Heart right ventricle (tissue), 16 donors: ENCODE data around the gene AP2B1. TPM values are rescaled to one million over a fixed set of nuclear protein-coding genes. Genes with fewer than 3 reads are reported as not detected.

Experiments used
- ATAC-seq, 8 donors: fragments of 200-7000 bp; cut with Tn5 transposase; one replicate each; pipeline ENCODE4 v1.9.1; 2020; ENCODE audit warnings: mild to moderate bottlenecking in 8 of 8, moderate library complexity in 8 of 8, moderate number of reproducible peaks in 1 of 8
- DNase-seq, 2 donors: peaks; one replicate each; pipeline ENCODE4 v3.0.0-alpha.2; 2020
- H3K27ac ChIP-seq, 10 donors: fragments of 200-600 bp; sonication (generic) in 2 of 10; one replicate each; pipeline versions ENCODE4 v1.5.0 to v1.8.0; 2020 to 2022; ENCODE audit warnings: mild to moderate bottlenecking in 3 of 10
- H3K27me3 ChIP-seq, 7 donors: fragments of 200-600 bp; one replicate each; pipeline ENCODE4 v1.8.0; 2021 to 2022; ENCODE audit warnings: mild to moderate bottlenecking in 2 of 7
- H3K36me3 ChIP-seq, 9 donors: fragments of 200-600 bp; sonication (generic) in 1 of 9; one replicate each; pipeline versions ENCODE4 v1.5.0 to v1.8.0; 2020 to 2022; ENCODE audit warnings: mild to moderate bottlenecking in 2 of 9
- H3K4me1 ChIP-seq, 9 donors: fragments of 200-600 bp; sonication (generic) in 1 of 9; one replicate each; pipeline versions ENCODE4 v1.5.0 to v1.8.0; 2020 to 2022; ENCODE audit warnings: mild to moderate bottlenecking in 4 of 9
- H3K4me3 ChIP-seq, 10 donors: fragments of 200-600 bp; sonication (generic) in 2 of 10; one replicate each; pipeline versions ENCODE4 v1.5.0 to v1.8.0; 2020 to 2022; ENCODE audit warnings: mild to moderate bottlenecking in 7 of 10, moderate library complexity in 2 of 10
- H3K9me3 ChIP-seq, 11 donors: fragments of 200-600 bp in 10 of 11; sonication (generic) in 2 of 11; one replicate each; pipeline versions ENCODE4 v1.5.0 to v1.8.0; 2013 to 2022; ENCODE audit warnings: mild to moderate bottlenecking in 2 of 11, control low read depth in 1 of 11, moderate library complexity in 1 of 11
- CTCF ChIP-seq, 9 donors: fragments of 200-600 bp; sonication (generic) in 2 of 9; IDR thresholded peaks; one replicate each; pipeline versions ENCODE4 v1.5.0 to v1.8.0; 2021 to 2022; ENCODE audit warnings: antibody characterized with exemption in 9 of 9, mild to moderate bottlenecking in 5 of 9, moderate library complexity in 1 of 9
- WGBS, 2 donors: extraction: QIAGEN DNeasy Blood & Tissue Kit; methylation state at CpG; one replicate each; pipeline ENCODE4 v1.1.7; 2013; ENCODE audit warnings: inconsistent platforms in 1 of 2; 5-methylcytosine and 5-hydroxymethylcytosine counted together
- intact Hi-C, 10 donors: fragments of 100-400 bp; cut with DNase I; formaldehyde crosslinking; loops; one replicate each; pipeline versions ENCODE4 v1.11.1 to v1.14.2; 2022
- polyA plus RNA-seq, 2 donors: library from polyadenylated mRNA; stranded (reverse); fragments of 200-250 nt; gene quantifications; one replicate each; pipeline ENCODE4 v1.2.3, GENCODE V29; 2013
- total RNA-seq, 10 donors: library from RNA; stranded (reverse); fragmentation: NEBNext Ultra II Directional in 3 of 10; extraction: Animal tissue kit (Norgen Biotek cat#: 25700) in 3 of 10; gene quantifications; one replicate each; pipeline versions ENCODE4 v1.2.1 to v1.2.4, GENCODE V29; 2021 to 2023
- donor health status: Arrhythmogenic right ventricular cardiomyopathy.
- donor health status: ischemic (EF 13 %, LVEDD 7.1; RV severe dilation, severe dysfunction).
- donor health status: healthy with polysubstance abuse.
- donor health status: DM: no; HTN: yes; CAD: no.
- donor health status: DM: no; HTN: no; CAD: no.
- donor health status: ischemic (EF 25% LVEDD 6.9; RV normal size, moderate dysfunction).
- donor health status: ischemic (EF 25% LVEDD 5.7; RV mildly dilated, moderate dysfunction).
- donor health status: healthy.
- donor health status: DM: yes; HTN: yes; CAD: no.
- donor health status: Ischemic cardiomyopathy.
- donor health status: ischemic (EF 35%, LVEDD 5.7; RV mildly dilated, moderate dysfunction).
- donor health status: nonischemic (EF 11% LVEDD 7.7; RV severe dilation, severe dysfunction).
- donor health status: DM: yes; HTN: yes; CAD: no.
- donor health status: PGD.
- donor health status: ischemic (EF 29% LVEDD 5.4; RV normal size, mild dysfunction).
- donor health status: nonischemic (EF 23%, LVEDD 6.1; RV moderate dilation, normal function).

Gene AP2B1
- total and polyA plus RNA-seq, 12 donors: 20.0 to 173 (median 129) TPM

- intact Hi-C loops: no loop called here
- H3K36me3 ChIP-seq: no peaks in the 10 kb centered on the region
- H3K4me1 ChIP-seq: peaks cover 0 to 45% (median 8%) of the 10 kb centered on the region in 9 donors
- 88 to 91% methylated on average over 1 of the region's 1 CpG for WGBS, 2 donors
- no peak for TF ChIP-seq CTCF (IDR thresholded peaks at IDR 0.05)
- DNase-seq (no peak), ATAC-seq (no peak)
- H3K27me3 ChIP-seq: peaks cover 0 to 3% (median 0%) of the 10 kb centered on the region in 7 donors
- H3K9me3 ChIP-seq: no peaks in the 10 kb centered on the region
- no peak overlapping the region for H3K27ac ChIP-seq
- no peak overlapping the region for H3K4me3 ChIP-seq
These were observed 42.0 kb upstream of the AP2B1 start for GRCh38 chr17:35545150-35545549.

- no peaks in the 10 kb centered on the region for H3K36me3 ChIP-seq
- intact Hi-C loops: no loop called here
- no peak for ATAC-seq
- peaks cover 0 to 36% (median 3%) of the 10 kb centered on the region in 9 donors for H3K4me1 ChIP-seq
- H3K4me3 ChIP-seq: no peak overlapping the region
- no peak overlapping the region for H3K27ac ChIP-seq
- TF ChIP-seq CTCF (IDR thresholded peaks at IDR 0.05): no peak
- no peaks in the 10 kb centered on the region for H3K9me3 ChIP-seq
- peaks cover 0 to 5% (median 0%) of the 10 kb centered on the region in 7 donors for H3K27me3 ChIP-seq
- 77 to 78% methylated on average over 1 of the region's 1 CpG for WGBS, 2 donors
- DNase-seq: no peak
These were observed 40.6 kb upstream of the AP2B1 start for GRCh38 chr17:35546487-35546886.

GRCh38 chr17:35548208-35548810 lies 38.8 kb upstream of the AP2B1 start:
- Histone ChIP-seq H3K4me3 (no peak overlapping the region), H3K36me3 (no peaks in the 10 kb centered on the region), H3K9me3 (no peaks in the 10 kb centered on the region), H3K27ac (no peak overlapping the region), H3K27me3 (peaks cover 0 to 5% (median 0%) of the 10 kb centered on the region in 7 donors), H3K4me1 (peaks cover 0 to 21% (median 0%) of the 10 kb centered on the region in 9 donors)
- WGBS, 2 donors: 71 to 74% methylated on average over 8 of the region's 8 CpGs
- TF ChIP-seq CTCF (IDR thresholded peaks at IDR 0.05): no peak
- intact Hi-C loops: no loop called here
- ATAC-seq: peak in 3 of 8 donors; percentile 25 to 61 (median 42)
- DNase-seq: no peak

- peaks cover 0 to 15% (median 0%) of the 10 kb centered on the region in 9 donors for H3K4me1 ChIP-seq
- H3K9me3 ChIP-seq: no peaks in the 10 kb centered on the region
- WGBS, 2 donors: 60% methylated on average over 1 of the region's 1 CpG
- H3K4me3 ChIP-seq: no peak overlapping the region
- H3K27ac ChIP-seq: no peak overlapping the region
- peaks cover 0 to 5% (median 0%) of the 10 kb centered on the region in 7 donors for H3K27me3 ChIP-seq
- no peak for TF ChIP-seq CTCF (IDR thresholded peaks at IDR 0.05)
- intact Hi-C loops: no loop called here
- no peaks in the 10 kb centered on the region for H3K36me3 ChIP-seq
- DNase-seq: no peak
- ATAC-seq: no peak
These were observed 38.1 kb upstream of the AP2B1 start for GRCh38 chr17:35548978-35549377.
